ENCODE data around the gene KANSL3.

- TF ChIP-seq CTCF (conservative IDR thresholded peaks at IDR 0.05 in 1 of 2, IDR thresholded peaks at IDR 0.05 in 1 of 2; ENCODE audit: low read depth in 1 of 2, low read length in 2 of 2) (no peak), EZH2 (IDR thresholded peaks at IDR 0.05; ENCODE audit: low read length, missing control alignments) (no peak)
These were observed 80.1 kb downstream of the KANSL3 start for GRCh38 chr2:96558061-96558460.

All from fibroblast of lung (primary cell).